DOHH2 (cell line): Measurements from ENCODE around the gene SIK3.

Source experiments
- CTCF ChIP-seq: fragments of 200-600 bp; sonication (generic); IDR thresholded peaks from one replicate; pipeline ENCODE4 v1.5.1; 2014; ENCODE audit warnings: antibody characterized with exemption, mild to moderate bottlenecking, low read depth, low read length; ENCODE audit not compliant: poor library complexity, severe bottlenecking
- EZH2phosphoT487 ChIP-seq: fragments of 200-600 bp; sonication (generic); IDR thresholded peaks from 2 replicates; pipeline ENCODE4 v1.6.1; 2017; ENCODE audit warnings: borderline replicate concordance, mild to moderate bottlenecking, antibody characterized with exemption, low read length, moderate library complexity, mixed read lengths

DNA sequence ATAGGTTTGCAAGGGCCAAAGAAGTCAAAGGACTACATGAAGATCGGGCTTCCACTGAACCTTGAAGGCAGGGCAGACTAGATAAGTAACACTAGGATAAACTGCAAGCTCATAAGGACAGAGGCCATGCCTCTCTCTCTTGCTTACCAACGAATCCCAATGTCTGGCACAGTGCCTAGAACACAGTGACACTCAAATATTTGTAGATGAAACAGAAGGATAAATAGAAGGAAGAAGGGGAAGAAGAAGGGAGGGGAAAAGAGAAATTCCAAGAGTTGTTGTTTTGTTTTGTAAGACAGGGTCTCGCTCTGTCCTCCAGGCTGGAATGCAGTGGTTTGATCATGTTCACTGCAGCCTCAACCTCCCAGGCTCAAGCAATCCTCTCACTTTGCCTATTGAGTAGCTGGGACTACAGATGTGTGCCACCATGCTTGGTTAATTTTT, 26.9 kb downstream of the SIK3 start:
- TF ChIP-seq CTCF, result no peak
- no peak for TF ChIP-seq EZH2phosphoT487
